Activated CD4-positive, alpha-beta T cell treated with anti-CD3 and anti-CD28 coated beads, Interleukin-2, amount 50 U/mL, for 1 hour (primary cell): Measurements from ENCODE around the gene GARIN5A.
"Not testable (repeated sequence)": the region's sequence is repeated elsewhere in the genome, so short reads cannot be mapped to it uniquely, and the experiment has no call there.

Experiments used
- DNase-seq: peaks from one replicate; pipeline ENCODE4 v3.0.0-alpha.2; 2020

GARIN5A gene

DNA sequence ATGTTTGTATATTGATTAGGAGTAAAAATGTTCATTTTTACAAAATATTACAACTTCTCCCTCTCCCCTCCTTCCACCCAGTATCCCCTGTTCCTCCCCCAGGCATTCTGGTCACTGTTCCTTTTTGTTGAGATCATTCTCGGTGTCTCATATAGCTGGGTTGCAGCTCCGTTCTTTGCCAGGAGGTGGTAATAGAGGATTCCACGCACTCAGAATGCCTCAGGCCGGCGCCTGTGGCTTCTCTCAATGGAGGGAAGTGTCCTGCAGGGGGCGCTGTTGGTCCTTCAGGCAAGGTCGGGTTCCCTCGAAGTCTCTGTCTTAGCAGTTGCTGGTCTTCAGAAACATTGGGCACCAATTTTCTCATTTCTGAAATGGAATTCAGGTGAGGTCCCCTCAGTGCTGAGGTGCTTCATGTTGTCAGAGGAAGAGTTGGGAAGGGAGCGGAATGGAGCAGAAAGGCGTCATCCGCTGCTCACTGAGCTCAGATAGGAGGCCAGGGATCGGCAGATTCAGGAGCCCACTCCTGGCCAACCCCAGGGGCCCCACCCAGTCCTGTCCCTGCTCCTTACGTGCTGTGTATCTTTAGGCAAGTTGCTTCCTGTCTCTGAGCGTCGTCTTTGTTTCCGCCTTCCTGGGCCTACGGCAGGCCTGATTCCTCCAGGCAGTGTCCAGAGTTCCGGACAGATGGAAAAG, 10.3 kb upstream of the GARIN5A start:
- DNase-seq, result peak; percentile 59

DNA sequence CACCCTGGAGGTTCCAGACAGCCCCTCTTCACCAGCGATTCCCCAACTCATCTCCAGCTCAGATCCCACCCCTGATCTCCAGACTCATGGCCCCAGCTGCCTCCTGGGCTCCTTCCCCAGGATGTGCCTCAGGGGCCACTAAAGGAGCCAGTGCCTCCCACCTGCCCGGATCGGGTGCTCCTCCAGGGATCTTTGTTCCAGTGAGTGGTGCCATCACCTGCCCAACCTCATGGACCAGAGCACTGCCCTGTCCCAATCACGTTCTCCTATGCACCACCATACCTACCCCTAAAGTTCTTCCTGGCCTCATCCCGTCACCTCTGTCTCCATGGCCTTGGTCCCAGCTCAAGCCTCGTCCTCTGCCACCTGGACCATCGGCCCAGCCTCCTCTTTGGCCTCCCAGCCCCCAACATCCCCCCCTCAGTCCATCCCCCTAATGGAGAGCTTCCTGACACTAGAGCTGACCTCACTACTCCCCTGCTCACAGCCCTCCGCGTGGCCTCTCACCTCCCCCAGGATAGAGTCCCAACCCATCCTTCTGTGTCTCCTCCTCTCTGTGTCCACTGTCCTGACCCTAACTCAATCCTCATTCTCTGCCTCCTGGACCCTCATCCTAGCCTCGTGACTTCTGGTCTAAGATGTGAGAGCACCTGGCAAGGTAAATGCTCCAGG, 8.8 kb upstream of the GARIN5A start:
- DNase-seq, result no peak

DNA sequence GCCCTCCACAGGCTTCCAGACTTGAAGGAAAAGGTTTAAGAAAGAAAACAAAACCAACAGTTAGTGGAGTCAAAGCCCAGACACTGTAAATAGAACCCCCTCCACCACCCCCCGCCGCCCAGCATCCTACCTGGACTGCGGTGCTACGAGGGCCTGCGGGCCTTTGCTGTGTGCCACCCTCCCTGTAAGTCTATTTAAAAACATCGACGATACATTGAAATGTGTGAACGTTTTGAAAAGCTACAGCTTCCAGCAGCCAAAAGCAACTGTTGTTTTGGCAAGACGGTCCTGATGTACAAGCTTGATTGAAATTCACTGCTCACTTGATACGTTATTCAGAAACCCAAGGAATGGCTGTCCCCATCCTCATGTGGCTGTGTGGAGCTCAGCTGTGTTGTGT, 6.3 kb upstream of the GARIN5A start:
- DNase-seq, result no peak

DNA sequence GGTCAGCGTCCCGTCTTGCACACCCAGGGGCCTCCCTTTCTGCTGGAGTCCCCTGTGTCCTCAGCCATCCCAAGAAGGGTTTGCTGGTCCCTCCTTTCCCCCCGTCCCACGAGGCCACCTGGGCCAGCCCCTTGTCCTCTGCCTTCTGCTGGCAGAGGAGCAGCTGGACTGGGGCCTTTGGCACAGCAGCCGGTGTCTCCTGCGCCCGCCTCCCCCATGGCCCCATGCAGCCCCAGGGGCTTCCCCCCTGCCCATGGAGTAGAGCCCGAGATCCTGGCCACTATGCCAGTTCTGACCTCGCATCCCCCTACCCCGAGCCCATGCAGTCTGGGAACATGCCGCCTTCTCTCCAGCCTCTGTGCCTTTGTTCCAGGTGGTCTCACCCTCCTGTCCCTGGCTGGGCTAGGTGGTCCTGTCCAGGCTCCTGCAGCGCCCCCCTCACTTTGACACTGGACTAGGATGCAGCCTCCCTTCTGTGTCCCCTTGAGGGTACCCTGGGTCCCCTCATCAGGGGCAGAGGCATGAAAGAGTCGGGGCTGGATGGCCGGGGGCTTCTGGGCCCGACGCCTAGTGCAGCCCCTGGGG, 5.7 kb upstream of the GARIN5A start:
- DNase-seq, result no peak

DNA sequence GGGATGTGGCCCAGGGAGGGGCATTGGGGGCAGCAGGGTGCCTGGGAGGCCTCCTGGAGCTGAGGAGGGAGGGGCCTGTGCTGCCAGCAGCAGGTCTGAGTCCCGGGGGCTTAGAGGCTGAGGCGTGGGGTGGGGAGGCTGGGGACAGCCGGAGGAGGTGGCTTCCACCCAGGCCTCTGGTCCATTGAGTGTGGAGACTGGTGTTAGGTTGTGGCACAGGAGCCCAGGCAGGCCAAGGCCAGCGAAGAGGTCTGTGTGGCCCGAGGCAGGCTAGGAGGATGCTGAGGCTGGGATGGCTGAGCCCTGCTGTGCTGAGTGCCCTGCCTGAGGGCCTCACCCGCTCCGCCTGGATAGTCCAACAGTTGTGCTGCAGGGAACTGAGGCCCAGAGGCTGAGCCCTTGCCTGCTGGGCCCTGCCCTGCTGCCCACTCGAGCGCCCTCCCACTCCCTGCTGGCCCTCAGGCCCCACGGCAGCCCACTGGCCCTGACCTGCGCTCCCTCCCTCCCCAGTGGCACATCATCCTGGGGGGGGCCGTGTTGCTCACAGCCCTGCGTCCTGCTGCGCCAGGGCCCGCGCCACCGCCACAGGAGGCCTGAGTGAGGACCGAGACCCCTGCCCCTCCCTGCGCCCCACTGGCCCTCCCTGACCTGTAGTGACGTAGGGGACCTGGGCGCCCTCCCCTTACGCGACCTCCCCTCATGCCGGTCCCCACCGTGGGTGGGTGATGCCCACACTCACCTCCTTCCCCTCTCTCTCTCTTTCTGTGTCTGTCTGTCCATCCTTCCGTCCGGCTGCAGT, 4.9 kb upstream of the GARIN5A start:
- no peak for DNase-seq

DNA sequence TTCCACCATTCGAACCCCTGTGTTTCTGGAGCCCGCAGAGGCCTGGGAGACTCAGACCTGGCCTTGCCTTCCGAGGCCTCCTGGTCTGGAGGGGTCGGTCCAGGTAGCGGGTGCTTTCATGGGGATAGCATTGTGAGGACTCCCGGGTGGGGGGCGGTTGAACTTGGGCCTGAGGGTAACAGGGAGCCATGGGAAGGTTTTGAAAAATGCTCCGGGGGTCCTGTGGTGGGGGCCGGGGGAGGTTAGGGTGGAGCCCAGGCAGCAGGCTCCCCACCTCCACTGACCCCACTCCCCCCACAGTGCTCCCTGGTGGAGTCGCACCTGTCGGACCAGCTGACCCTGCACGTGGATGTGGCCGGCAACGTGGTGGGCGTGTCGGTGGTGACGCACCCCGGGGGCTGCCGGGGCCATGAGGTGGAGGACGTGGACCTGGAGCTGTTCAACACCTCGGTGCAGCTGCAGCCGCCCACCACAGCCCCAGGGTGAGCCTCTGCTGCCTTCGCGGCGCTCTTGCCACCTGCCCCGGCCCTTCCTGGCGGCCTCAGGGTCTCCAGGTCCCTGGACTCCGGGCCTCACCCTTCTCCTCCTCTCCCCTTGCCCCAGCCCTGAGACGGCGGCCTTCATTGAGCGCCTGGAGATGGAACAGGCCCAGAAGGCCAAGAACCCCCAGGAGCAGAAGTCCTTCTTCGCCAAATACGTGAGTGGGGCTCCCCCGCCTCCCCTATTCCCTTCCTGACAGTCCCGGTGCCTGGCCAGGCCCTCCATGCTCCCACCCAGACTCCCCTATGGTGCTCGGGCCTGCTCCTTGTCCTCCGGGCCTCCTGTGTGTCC, 3.8 kb upstream of the GARIN5A start:
- no peak for DNase-seq

DNA sequence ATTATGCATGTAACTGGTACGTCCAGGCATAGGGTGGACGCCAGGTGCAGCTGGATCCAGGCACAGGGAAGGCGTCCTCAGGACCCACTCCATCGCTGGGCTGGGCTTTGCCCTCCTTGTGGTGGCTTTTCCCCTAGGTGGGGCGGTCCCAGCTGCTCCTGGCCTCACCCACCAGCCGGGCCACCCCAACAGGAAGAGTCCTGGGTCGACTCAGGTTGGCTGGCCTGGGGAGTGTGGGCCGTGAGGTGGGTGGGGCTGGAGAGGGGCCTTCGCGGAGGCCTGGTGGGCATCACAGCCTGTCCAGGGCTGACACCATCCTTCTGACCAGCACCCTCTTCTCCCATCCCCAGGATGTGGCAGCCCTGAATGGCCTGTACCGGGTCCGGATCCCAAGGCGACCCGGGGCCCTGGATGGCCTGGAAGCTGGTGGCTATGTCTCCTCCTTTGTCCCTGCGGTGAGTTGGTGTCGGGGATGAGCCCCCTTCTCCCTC, 3.2 kb upstream of the GARIN5A start:
- no peak for DNase-seq

DNA sequence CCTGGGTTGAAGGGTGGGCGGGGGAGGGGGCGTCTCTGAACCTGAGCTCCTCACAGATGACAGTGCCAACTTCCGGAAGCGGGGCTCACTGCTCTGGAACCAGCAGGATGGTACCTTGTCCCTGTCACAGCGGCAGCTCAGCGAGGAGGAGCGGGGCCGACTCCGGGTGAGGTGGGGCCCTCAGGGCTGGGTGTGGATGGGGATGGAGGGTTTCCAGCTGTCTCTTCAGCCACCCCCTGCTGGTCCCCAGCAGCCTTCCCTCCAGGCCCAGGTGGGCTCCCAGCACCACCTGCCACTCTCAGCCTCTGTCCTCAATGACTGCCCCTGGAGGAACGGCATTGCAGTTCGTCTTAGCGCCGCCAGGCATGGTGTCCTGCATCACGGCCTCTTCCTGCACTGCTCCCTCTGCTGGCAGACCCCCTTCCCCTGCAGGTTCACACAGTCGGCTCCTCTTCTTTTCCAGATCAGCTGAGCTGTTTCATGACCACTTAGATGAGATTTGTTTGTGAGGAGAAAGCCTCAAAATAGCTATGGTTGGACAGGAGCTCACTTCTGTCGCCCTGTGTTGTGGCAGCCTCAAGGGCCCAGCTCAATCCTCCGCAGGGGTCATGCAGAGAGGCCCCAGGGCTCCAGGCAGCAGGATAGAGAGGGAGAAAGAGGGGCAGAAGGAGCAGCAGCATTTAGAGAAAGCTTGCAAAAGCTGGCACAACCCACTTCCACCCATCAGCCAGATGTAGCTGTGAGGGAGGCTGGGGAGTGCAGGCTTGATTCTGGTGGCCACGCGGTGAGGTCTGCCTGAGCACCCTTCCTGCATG, 2.5 kb upstream of the GARIN5A start:
- DNase-seq, result peak; percentile 18

DNA sequence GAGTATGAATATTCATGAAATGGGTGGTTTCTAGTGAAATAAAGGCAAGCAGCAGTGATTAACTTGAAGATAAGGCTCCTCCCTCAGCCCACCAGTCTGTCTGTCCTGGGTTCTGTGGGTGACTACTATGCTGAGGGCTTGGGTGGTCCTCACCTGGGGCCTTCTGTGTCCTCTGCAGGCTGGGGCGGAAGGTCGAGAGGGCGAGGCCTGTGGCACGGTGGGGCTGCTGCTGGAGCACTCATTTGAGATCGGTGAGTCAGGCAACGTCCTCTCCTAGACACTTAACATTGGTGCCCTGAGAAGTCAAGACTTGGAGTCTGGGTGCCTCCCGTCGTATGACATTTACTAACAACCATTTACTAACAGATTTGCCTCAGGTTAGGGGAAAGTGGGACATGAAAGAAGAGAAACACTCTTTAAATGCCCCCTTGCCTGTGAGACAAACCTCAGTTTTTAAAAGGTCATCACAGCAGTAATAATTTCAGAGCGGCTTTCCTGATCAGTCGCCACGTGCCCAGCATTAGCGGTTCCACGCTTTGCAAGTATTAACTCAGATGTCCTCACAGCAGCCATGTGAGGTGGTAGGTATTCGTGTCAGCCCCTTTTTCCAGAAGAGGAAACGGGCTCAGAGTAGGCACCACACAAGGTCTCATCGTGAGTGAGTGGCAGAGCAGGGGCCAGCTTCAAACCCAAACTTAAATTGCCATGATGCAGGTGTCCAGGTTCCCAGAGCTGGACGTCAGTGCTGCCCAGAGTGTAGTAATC, 1.3 kb upstream of the GARIN5A start:
- no peak for DNase-seq

DNA sequence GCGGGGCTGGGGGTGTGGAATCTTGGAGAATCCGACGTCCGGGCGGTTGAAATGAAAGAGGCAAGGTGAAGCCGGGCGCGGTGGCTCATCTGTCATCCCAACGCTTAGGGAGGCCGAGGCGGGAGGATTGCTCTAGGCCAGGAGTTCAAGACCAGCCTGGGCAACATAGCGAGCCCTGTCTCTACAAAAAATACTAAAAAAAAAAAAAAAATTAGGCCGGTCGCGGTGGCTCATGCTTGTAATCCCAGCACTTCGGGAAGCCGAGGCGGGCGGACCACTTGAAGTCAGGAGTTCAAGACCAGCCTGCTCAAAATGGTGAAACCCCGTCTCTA, 225 bp upstream of the GARIN5A start:
- DNase-seq, result no peak

DNA sequence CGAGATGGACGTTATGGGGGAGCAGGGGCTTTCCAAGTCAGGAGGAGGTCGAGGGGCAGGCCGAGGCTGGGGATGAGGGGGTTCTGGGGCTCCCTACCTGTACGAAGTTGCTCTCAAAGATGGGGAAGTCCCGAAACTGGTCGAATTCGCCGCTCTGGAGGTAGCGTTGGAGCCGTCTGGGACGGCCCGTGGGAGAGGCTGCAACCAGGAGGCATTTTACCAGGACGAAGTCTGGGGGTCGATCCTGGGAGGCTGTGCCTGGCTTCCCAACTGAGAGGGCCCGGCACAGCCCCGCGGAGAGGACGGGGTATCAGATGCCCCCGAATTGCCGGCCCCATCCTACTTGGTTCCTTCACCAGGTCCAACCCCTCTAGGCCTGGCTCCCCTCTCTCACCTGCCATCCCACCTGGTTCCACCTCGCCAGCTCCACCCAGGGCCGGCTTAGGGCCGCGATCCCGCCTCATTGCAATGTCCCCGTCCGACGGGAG, 868 bp downstream of the GARIN5A start:
- DNase-seq, result no peak

DNA sequence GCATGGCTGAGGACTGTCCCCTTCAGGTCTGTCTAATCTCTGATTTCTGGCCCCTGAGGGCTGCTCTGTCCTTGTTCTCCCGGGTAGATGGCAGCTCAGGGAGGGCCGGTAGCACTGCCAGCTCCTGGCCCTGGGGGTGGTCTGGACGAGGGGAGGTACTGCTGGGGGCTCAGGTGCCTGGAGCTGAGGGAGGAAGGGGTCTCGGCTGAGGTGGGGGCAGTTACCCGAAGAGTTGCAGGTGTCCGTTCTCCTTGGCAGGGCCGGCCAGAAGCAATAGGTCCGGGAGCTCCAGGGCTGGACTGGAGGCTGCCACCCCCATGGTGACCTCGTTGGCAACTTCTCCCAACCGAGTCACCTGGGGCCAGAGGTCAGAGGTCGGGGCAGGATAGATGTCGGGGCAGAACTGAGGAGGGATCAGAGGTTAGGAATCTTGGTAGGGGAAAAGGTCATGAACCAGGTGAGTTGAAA, 1.5 kb downstream of the GARIN5A start:
- DNase-seq, result no peak

DNA sequence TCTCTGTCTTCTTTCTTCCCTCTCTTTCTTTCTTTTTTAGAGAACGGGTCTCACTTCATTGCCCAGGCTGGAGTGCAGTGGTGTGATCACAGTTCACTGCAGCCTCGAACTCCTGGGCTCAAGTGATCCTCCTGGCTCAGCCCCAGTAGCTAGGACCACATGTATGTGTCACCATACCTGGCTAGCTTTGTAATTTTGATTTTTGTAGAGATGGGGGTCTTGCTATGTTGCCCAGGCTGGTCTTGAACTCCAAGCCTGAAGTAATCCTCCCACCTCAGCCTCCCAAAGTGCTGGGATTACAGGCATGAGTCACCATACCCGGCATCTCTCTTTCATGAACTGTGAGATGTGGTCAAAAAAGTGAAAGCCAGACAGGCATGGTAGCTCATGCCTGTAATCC, 3.3 kb downstream of the GARIN5A start:
- not testable (repeated sequence) for DNase-seq

DNA sequence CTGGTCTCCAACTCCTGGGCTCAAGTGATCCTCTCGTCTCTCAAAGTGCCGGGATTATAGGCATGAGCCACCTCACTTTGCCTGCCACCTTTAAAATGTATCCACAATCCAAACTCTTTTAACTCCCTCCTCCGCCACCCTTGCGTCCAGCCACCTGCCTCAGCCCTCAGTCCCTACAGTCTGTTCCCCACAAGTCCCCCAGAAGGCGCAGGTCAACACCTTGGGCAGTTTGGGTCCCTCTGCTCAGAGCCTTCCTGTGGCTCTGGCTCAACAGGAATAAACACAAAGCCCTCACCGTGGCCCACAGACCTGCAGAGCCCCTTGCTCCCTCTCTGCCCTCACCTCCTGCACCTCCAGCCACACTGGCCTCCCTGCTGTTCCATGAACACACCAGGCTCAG, 7.8 kb downstream of the GARIN5A start:
- DNase-seq, result no peak

DNA sequence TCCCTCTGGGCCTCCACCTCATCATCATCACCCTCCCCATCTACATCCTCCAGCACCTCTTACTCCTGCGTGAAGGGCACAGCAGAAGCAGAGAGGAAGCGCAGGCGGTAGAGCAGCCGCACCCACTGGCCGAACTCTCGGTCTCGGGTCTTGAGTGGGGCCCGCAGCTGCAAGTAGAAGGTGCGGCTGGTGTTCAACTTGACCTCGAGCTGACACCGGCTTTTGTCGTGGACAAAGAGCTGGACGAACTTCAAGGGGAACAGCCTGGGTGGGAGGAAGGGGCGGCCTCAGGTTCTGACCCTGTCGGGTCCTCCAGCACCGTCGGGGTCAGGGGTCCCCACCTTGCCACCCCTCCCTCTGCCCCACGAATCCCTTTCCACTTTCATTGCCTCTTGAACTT, 9.1 kb downstream of the GARIN5A start:
- no peak for DNase-seq

DNA sequence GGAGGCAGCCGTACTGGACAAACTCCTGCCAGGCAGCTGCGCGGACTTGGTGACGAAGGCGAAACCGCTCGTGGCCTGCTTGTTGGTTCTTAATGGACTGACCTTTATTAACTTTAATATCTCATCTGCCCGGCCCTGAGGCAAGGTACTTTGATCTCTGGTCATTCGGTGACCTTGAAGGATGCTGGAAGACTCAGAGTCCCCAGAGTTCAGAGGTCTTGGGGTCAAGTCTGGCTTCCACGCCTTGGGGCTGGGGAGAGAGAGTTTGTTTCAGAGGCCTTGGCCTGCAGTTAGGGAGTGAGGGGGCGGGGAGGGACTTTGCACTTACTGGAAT, 10.0 kb downstream of the GARIN5A start:
- DNase-seq, result no peak

DNA sequence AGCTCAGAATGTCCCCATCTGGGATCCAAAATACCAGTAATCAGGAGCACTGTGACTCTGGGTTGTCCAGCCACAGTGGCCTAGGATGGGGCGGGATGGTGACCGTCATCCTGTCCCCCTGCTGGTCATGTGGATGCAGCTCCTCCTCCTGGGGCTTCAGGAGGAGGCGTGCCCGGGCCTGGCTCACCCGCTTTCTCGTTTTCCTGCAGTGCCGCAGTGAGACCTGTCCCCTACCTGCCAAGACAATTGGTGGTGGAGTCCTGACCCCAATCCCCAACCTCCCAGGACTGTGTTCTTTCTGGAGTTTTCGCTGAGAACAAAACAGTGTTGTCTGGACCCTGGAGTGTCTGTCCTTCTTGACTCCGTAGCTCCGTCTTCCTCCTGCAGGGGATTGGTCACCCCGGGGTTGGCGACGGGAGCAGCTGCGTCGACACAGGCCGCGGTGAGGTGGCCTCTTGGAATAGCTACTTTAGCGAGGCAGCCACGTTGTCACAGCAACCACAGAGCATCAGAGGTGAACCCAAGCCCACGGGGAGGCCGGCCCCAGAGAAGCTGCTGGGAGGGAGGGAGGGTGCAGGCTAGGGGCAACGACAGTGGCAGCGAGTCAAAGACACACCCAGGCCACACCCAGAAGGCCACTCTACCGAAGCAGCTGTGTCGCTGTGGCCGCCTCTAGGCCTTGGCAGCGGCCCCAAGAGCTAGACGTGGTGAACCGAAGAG, 10.5 kb downstream of the GARIN5A start:
- no peak for DNase-seq

DNA sequence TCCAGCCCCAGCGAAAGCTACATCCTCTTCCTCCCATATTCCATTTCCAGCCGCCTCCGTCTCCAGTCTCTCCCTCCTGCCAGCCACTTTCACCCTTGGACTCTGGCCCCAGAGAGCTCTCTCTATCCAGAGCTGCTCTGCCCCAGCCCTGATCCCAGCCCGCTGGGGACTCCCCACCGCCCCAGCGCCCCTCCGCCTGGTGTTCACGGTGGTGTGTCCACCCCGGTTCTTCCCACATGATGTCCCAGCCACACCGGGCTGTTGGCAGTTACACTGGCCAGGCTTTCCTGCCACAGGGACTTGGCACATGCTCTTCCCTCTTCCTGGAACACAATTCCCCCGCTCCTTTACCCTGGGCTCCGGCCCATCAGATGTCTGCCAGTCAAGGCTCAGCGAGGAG, 11.6 kb downstream of the GARIN5A start:
- no peak for DNase-seq

DNA sequence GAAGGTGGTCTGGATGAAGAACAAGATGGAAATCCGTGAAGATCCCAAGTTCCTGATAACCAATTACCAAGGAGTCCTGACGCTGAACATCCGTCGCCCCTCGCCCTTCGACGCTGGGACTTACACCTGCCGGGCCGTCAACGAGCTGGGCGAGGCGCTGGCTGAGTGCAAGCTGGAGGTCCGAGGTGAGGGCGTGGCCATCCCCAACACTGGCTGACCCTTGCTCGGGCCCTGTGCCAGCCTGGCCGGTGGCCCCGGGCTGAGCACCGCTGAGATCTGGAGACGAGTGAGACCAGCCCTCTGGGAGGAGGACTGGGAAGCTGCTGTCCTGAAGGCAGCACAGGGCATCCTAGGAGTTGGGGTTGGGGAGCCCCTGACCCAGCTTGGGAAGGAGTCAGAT, 12.3 kb downstream of the GARIN5A start:
- no peak for DNase-seq

DNA sequence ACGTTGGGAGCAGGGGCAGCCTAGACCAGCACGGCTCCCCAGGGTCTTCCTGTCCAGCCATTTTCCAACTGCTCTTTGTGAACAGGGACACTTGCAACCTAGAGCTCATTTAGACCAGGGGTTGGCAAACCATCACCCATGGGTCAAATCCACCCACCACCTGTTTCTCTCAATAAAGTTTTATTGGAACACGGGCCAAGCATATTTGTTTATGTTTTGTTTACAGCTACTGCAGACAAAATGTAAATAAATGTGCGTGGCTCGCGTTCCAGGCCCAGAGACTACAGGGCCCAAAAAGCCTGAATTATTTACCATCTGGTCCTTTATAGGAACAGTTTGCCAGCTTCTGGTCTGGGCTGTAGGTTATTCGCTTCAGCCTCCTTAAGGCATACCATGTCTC, 13.7 kb downstream of the GARIN5A start:
- DNase-seq, result no peak
